ENCODE measurements around the gene ULK2. TPM values are rescaled to one million over a fixed set of nuclear protein-coding genes. Genes with fewer than 3 reads are reported as not detected.

Gene ULK2
- total RNA-seq, 6 donors from 2014 or later, result 16.2 to 43.0 (median 26.2) TPM

DNA sequence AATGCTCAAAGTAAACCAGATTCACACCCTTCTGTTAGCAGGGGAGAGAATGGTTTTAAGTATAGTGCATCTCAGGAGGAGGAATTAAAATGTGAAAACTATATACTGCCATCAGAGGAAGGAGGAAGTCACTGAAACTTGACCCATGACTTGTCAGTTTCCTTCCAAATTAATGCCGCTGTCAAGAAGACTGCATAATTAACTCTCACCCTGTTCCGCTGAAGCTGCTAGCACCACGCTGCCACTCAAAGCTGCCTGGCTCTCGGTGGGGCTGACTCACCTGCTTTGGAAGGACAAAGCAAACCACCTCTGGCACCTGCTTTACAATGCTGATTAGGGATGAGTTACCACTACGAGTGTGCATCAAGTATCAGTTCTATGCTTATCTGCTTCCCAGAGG lies 37.8 kb upstream of the ULK2 start:
- Histone ChIP-seq H3K27ac (no peak overlapping the region), H3K27me3 (no peaks in the 10 kb centered on the region), H3K4me1 (peaks cover 1 to 16% (median 6%) of the 10 kb centered on the region in 4 donors), H3K9me3 (no peaks in the 10 kb centered on the region), H3K36me3 (peaks cover 14 to 92% (median 48%) of the 10 kb centered on the region in 4 donors), H3K4me3 (no peak overlapping the region)
- peak in 1 of 2 donors; percentile 34 for ATAC-seq (ENCODE audit: low FRiP score in 2 of 2)
- no peak for DNase-seq
- 53 to 73% methylated on average over 5 of the region's 5 CpGs for WGBS, 2 donors
- TF ChIP-seq CTCF (IDR thresholded peaks at IDR 0.05) (no peak), EP300 (IDR thresholded peaks at IDR 0.05) (no peak), POLR2A (IDR thresholded peaks at IDR 0.05) (no peak), POLR2AphosphoS5 (IDR thresholded peaks at IDR 0.05) (no peak)

DNA sequence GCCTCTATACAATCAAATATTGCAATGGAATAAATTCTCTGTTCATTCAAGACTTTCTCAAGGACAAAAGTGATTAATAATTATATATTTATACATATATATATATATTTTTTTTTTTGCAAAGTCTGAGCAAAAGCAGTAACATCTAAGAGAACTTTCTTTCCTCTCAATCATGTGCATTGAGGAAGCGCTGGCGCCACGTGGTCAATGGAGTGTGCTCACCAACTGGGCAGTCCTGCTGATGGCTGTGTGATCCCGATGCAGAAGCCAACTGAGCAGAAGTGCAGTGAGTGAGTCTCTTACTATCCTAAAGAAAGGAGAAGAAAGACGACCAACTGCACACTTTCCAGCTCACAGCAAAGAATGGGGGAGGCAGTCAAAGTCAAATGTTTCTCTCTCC lies 37.2 kb upstream of the ULK2 start:
- peak in 1 of 2 donors; percentile 44 for DNase-seq
- peak in 1 of 2 donors; percentile 76 for ATAC-seq (ENCODE audit: low FRiP score in 2 of 2)
- Histone ChIP-seq H3K27ac (no peak overlapping the region), H3K4me1 (peaks cover 3 to 22% (median 8%) of the 10 kb centered on the region in 4 donors), H3K36me3 (peaks cover 14 to 90% (median 50%) of the 10 kb centered on the region in 4 donors), H3K27me3 (no peaks in the 10 kb centered on the region), H3K9me3 (no peaks in the 10 kb centered on the region), H3K4me3 (no peak overlapping the region)
- TF ChIP-seq EP300 (IDR thresholded peaks at IDR 0.05), result no peak
- no peak for TF ChIP-seq POLR2AphosphoS5 (IDR thresholded peaks at IDR 0.05)
- TF ChIP-seq CTCF (IDR thresholded peaks at IDR 0.05), result no peak
- TF ChIP-seq POLR2A (IDR thresholded peaks at IDR 0.05), result no peak
- WGBS, 2 donors, result 86 to 87% methylated on average over 5 of the region's 5 CpGs

DNA sequence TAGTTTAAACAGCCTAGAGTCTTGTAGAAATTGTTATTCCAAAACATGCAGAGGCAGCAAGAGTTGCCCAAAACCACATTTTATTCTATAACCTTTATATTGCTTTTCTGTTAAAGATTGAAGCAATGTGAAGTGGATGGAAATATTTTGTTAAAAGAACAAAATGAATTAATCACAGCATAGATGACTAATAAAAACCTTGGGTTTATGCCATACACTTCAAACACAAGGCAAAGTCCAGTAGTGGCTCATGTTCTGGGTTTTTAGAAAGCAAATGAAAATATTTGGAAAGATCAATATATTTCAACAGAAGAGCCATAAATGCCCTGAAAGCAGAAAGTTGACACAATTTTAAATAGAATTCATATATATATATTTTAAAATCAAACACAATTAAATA lies 36.7 kb upstream of the ULK2 start:
- H3K4me3 ChIP-seq, result no peak overlapping the region
- H3K27me3 ChIP-seq, result no peaks in the 10 kb centered on the region
- H3K4me1 ChIP-seq, result peaks cover 3 to 27% (median 8%) of the 10 kb centered on the region in 4 donors
- no peak for DNase-seq
- peak overlapping the region in 1 of 4 donors; percentile 57 for H3K27ac ChIP-seq
- H3K36me3 ChIP-seq, result peaks cover 14 to 85% (median 46%) of the 10 kb centered on the region in 4 donors
- TF ChIP-seq EP300 (IDR thresholded peaks at IDR 0.05) (no peak), POLR2A (IDR thresholded peaks at IDR 0.05) (no peak), CTCF (IDR thresholded peaks at IDR 0.05) (no peak), POLR2AphosphoS5 (IDR thresholded peaks at IDR 0.05) (no peak)
- no peaks in the 10 kb centered on the region for H3K9me3 ChIP-seq
- ATAC-seq (ENCODE audit: low FRiP score in 2 of 2), result no peak

GRCh38 chr17:19900809-19901208 lies 33.1 kb upstream of the ULK2 start:
- Histone ChIP-seq H3K27me3 (no peaks in the 10 kb centered on the region), H3K4me1 (peaks cover 3 to 34% (median 12%) of the 10 kb centered on the region in 4 donors), H3K36me3 (peaks cover 0 to 50% (median 19%) of the 10 kb centered on the region in 4 donors), H3K27ac (peak overlapping the region in 2 of 4 donors; percentile 22 to 49), H3K9me3 (no peaks in the 10 kb centered on the region), H3K4me3 (no peak overlapping the region)
- 93 to 100% methylated on average over 2 of the region's 2 CpGs for WGBS, 2 donors
- DNase-seq (no peak), ATAC-seq (ENCODE audit: low FRiP score in 2 of 2) (peak in 1 of 2 donors; percentile 24)
- TF ChIP-seq EP300 (IDR thresholded peaks at IDR 0.05) (no peak), POLR2AphosphoS5 (IDR thresholded peaks at IDR 0.05) (no peak), POLR2A (IDR thresholded peaks at IDR 0.05) (no peak), CTCF (IDR thresholded peaks at IDR 0.05) (no peak)

DNA sequence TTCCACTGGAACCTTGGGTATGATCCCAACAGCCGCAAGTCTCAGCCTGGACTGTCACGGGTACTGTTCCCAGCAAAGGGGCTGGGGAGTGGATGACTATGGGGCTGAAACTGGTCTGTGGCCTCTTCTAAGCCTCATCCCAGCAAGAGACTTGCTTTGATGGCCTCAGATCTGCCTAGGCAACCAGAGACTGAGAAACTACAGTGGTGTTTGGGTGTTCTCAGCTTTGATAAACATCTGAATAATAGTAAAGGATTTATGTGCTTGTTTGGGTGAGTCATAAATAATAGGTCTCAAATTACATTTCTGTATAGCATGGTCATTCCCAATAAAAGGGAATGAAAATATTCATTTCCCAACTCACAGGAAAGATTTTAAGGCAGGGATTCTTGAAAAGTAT lies 30.2 kb upstream of the ULK2 start:
- WGBS, 2 donors, result 67 to 82% methylated on average over 2 of the region's 2 CpGs
- Histone ChIP-seq H3K4me1 (peaks cover 3 to 21% (median 10%) of the 10 kb centered on the region in 4 donors), H3K4me3 (no peak overlapping the region), H3K9me3 (no peaks in the 10 kb centered on the region), H3K36me3 (peaks cover 0 to 24% (median 4%) of the 10 kb centered on the region in 4 donors), H3K27ac (no peak overlapping the region), H3K27me3 (no peaks in the 10 kb centered on the region)
- ATAC-seq (ENCODE audit: low FRiP score in 2 of 2) (peak; percentile 22 to 23), DNase-seq (no peak)
- TF ChIP-seq CTCF (IDR thresholded peaks at IDR 0.05), result no peak
- TF ChIP-seq EP300 (IDR thresholded peaks at IDR 0.05), result no peak
- TF ChIP-seq POLR2AphosphoS5 (IDR thresholded peaks at IDR 0.05), result no peak
- TF ChIP-seq POLR2A (IDR thresholded peaks at IDR 0.05), result no peak
